Left hindlimb (tissue), 1 donor: ENCODE measurements around the gene AGFG1.

ENCODE experiments used
- DNase-seq: peaks from one replicate; pipeline ENCODE4 v3.0.0-alpha.2; 2018

The AGFG1 gene

GRCh38 chr2:227471924-227472264 lies at the start of gene AGFG1:
TSS of gene AGFG1 (plus strand) at chr2:227472156. CDS start at chr2:227472422, 266 bp downstream.
- peak; percentile 88 for DNase-seq

- DNase-seq, result no peak
These were observed 48.1 kb upstream of the AGFG1 start for GRCh38 chr2:227423656-227424499.

- no peak for DNase-seq
These were observed 43.1 kb upstream of the AGFG1 start for GRCh38 chr2:227428731-227429285.

GRCh38 chr2:227430639-227431038 lies 41.3 kb upstream of the AGFG1 start:
- no peak for DNase-seq

- no peak for DNase-seq
These were observed 38.8 kb upstream of the AGFG1 start for GRCh38 chr2:227433171-227433570.

GRCh38 chr2:227436436-227437174 lies 35.4 kb upstream of the AGFG1 start:
- DNase-seq, result no peak

- DNase-seq, result no peak
These were observed 32.7 kb upstream of the AGFG1 start for GRCh38 chr2:227439214-227439613.

- no peak for DNase-seq
These were observed 29.3 kb upstream of the AGFG1 start for GRCh38 chr2:227442639-227443038.

GRCh38 chr2:227443889-227444568 lies 27.9 kb upstream of the AGFG1 start:
- DNase-seq, result no peak

- DNase-seq, result no peak
These were observed 24.4 kb upstream of the AGFG1 start for GRCh38 chr2:227447606-227448005.

GRCh38 chr2:227450311-227450841 lies 21.6 kb upstream of the AGFG1 start:
- no peak for DNase-seq

- DNase-seq, result no peak
These were observed 20.9 kb upstream of the AGFG1 start for GRCh38 chr2:227450926-227451654.

GRCh38 chr2:227451655-227451992 lies 20.3 kb upstream of the AGFG1 start:
- DNase-seq, result no peak

GRCh38 chr2:227453810-227454209 lies 18.1 kb upstream of the AGFG1 start:
- DNase-seq, result no peak

- DNase-seq, result no peak
These were observed 17.6 kb upstream of the AGFG1 start for GRCh38 chr2:227454323-227454860.

- DNase-seq, result no peak
These were observed 16.8 kb upstream of the AGFG1 start for GRCh38 chr2:227455200-227455599.

GRCh38 chr2:227456102-227456501 lies 15.9 kb upstream of the AGFG1 start:
- DNase-seq, result no peak

GRCh38 chr2:227456772-227457171 lies 15.2 kb upstream of the AGFG1 start:
- no peak for DNase-seq

GRCh38 chr2:227460070-227460485 lies 11.9 kb upstream of the AGFG1 start:
- no peak for DNase-seq

GRCh38 chr2:227460833-227461232 lies 11.1 kb upstream of the AGFG1 start:
- DNase-seq, result no peak

- DNase-seq, result no peak
These were observed 10.0 kb upstream of the AGFG1 start for GRCh38 chr2:227461811-227462461.
